GM21786 (cell line): ENCODE measurements around the gene MUC13.
A peak's percentile ranks its signal among the peaks of the same experiment; 100 is the strongest.

Experiments
- ATAC-seq: cut with Tn5 transposase; IDR thresholded peaks from one replicate; pipeline ENCODE4 v1.9.1; 2021; ENCODE audit not compliant: unreplicated experiment

The MUC13 gene

GRCh38 chr3:124904835-124905492, 29.6 kb downstream of the MUC13 start:
- ATAC-seq = no peak

DNA sequence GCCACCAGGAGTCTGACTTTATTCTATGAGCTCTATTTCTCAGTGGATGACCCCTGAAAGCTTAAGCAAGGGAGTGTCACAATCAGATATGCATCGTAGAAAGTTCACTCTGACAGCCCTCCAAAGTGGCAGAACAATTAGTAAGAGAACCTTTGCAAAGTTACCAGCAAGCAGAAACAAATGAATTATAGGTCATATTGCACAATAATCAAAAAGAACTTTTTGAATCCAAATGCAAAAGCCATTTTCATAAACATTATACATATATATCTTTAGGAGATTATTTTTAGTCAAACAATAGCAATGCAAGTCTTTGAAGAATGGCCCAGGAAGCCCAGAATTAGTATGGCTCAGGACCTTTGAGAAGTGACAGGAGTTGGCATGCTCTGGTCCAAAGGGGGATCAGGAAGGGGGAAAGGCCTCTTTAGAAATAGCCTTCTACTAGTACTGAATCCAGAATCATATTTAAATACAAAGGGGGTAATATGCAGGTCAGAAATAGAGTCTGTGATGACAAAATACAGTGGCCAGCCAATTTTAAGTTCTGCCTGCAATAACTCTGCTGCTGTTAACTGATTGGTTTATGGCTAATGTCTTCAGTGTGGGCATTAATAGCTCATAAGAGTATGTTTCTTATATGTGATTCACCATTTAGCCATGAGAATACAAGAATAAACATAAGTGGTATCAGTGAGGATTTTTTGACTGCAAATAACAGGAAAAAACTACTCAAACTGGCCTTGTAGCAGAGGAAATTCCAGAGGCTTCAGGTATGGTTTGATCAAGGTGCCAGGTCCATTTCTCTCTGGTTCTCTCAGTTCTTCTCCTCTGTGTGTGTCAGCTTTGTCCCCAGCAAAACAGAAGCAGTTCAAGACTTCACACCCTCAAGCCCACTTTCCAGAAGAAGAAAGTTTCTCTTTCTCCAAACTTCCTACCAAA, 30.4 kb downstream of the MUC13 start:
- ATAC-seq = no peak

DNA sequence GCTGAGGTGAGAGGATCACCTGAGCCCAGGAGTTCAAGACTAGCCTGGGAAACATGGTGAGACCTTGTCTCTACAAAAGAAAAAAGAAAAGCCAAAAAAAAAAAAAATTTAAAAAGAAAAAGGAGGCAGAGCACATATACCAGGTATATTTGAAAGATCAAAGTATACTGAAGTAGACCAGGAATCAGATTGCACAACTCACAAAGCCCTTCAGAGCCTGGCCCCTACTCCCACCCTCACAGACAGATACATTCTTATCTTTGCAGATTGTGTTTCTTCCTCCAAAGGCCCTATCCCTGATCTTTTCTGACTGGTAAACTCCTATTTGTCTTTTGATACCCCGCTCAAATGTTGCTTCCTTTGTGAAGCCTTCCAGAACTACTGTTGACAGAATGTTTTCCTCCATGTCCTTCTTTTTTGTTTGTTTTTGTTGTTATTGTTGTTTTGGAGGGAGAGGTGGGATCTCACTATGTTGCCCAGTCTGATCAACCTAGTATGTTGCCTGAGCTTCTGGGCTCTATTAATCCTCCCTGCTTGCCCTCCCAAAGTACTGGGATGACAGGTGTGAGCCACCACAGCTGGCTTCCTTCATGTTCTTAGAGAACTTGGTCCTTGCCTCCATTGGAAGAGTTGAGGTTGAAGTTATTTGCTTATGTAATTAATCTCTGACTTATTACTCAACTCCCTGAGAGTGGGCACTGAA, 37.6 kb downstream of the MUC13 start:
- no peak for ATAC-seq

- no peak for ATAC-seq
Observed at GRCh38 chr3:124895756-124896155, 38.8 kb downstream of the MUC13 start.

- no peak for ATAC-seq
Observed at GRCh38 chr3:124893526-124893925, 41.0 kb downstream of the MUC13 start.

GRCh38 chr3:124890573-124891190, 43.9 kb downstream of the MUC13 start:
- ATAC-seq = no peak

- ATAC-seq = no peak
Observed at GRCh38 chr3:124888482-124889441, 45.8 kb downstream of the MUC13 start.

GRCh38 chr3:124887932-124888298, 46.6 kb downstream of the MUC13 start:
- ATAC-seq = no peak

DNA sequence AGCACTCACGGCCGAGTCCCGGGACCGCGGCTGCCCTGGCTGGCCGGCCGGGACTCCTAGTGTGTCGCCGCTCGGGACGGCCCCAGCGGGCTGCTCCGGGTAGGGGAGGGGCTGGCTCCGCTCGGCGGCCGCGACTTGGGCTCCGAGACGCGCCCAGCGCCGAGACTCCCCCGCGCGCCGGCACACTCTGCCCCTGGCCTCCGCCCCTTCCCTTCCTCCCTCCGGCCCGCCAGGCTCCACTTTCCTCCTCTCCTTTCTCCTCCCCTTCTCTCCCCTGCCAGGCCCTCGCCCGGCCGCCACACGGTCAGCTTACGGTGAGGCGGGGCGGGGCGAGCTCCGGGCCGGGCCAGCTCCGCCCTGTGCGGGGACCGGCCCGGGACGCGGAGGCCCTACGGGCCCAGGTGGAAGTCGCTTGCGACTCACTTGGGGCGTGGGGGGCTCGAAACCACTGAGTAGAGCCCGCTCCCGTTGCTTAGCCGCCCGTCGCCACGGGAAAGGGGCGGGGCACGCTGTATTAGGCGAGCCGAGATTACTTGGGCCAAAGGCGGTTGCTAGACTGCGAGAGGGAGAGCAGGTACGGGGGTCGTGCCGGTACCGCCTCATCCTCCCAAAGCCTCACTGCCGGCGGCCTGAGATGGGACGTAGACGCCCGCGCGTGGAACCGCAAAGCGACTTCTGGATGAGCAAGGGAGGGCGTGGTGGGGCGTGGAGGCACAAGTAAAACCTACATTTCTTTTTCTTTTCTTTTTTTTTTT, 47.2 kb downstream of the MUC13 start, which contains the start of gene ITGB5:
ITGB5 (minus strand) TSS at position 189 of the 755 bp plus-strand sequence. CDS start 365 bp downstream, outside the sequence.
- ATAC-seq = peak; percentile 57

- ATAC-seq = peak; percentile 44
Observed at GRCh38 chr3:124886168-124887056, 48.1 kb downstream of the MUC13 start.

DNA sequence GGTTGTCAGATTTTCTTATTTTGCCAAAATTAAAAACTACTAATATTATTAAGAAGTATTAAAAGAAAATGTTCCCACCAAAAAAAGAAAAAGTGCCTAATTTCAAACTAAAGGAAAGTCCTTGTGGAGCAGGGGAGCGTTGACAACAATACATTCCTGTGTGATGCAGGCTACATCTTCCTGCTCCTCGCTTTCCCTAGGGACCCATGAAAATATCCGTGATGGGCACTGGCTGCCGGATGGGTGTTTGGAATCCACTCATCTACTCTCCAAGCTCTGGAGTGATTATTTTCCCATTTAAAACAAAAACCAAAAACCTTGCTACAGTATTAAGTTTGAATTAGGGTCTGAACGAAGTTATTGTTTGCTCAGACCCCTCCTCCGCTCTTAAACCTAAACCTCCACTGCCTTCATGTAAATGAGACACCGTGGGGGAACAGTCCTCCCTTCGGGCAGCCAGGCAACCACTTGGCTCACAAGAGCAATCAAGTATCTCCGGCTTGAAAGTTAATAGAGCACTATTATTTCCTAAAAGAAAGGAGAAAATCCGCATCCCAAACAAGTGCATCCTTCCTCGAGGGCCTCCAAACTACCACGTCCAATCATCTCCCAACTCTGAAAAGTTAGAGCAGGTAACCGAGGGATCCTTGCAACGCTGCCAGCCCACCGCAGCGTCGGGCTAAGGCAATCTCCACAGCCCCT, 48.9 kb downstream of the MUC13 start:
- no peak for ATAC-seq

GRCh38 chr3:124884474-124885101, 50.0 kb downstream of the MUC13 start:
- ATAC-seq = no peak

- no peak for ATAC-seq
Observed at GRCh38 chr3:124883766-124884473, 50.6 kb downstream of the MUC13 start.

- ATAC-seq = no peak
Observed at GRCh38 chr3:124882816-124883747, 51.5 kb downstream of the MUC13 start.

DNA sequence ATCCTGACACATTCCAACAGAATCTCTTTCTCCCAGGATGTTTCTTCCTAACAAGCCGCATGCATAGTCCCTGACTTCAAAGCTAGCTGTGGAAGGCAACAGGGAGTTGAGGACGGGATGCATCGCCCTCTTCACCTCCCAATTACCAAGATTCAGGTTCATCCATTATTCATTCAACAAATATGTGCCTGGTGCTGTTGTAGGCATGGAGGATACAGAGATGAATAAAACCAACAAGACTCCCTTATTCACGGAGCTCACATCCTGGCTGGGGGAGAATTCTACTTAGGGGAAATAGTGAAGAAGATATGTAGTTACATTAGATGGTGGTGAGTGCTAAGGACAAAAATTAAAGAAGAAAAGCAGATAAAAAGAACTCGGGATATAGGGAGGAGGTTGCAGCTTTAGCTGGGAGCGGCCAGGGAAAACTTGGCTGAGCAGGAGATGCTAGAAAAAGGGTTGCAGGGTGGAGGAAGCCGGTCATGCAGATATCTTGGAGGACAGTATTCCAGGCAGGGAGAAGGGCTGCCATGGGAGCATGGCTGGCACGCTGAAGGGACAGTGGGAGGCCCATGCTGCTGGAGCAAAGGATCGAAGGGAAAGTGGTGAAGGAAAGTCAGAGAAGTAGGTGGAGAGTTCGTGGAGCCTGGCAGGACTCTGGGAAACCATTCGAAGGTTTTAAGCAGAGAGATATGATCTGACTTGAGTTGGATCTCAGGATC, 52.4 kb downstream of the MUC13 start:
- no peak for ATAC-seq
